HEK293 (cell line): ENCODE measurements around the gene CSF1.
A peak's percentile ranks its signal among the peaks of the same experiment; 100 is the strongest.

ENCODE experiments used
- CTCF ChIA-PET: fragments of 350-600 bp; formaldehyde crosslinking; extraction: SDS; loops from one replicate; lab custom pipeline; 2021; ENCODE audit warnings: antibody characterized with exemption; lab: Yijun Ruan, JAX
- POLR2A ChIA-PET: fragments of 300-600 bp; formaldehyde crosslinking; extraction: SDS; loops from one replicate; lab custom pipeline; 2020; ENCODE audit warnings: antibody characterized with exemption, inconsistent platforms; lab: Yijun Ruan, JAX
- H3K27ac ChIP-seq: fragments of 200-500 bp; sonication (Bioruptor generic); 2 replicates; pipeline ENCODE4 v1.5.1; 2014; ENCODE audit warnings: low read depth, low read length, control low read depth, inconsistent platforms; ENCODE audit errors: extremely low read depth
- H3K36me3 ChIP-seq, 2 experiments: fragments of 200-500 bp in 1 of 2; sonication (Bioruptor generic) in 1 of 2; 1 replicate in 1 of 2; 2 replicates in 1 of 2; pipeline ENCODE4 v1.5.1; 2014 to 2017; ENCODE audit warnings: inconsistent platforms in 2 of 2, low read length in 2 of 2; ENCODE audit not compliant: control insufficient read depth in 2 of 2, insufficient read depth in 1 of 2
- H3K4me1 ChIP-seq: fragments of 200-500 bp; sonication (Bioruptor generic); 2 replicates; pipeline ENCODE4 v1.5.1; 2014; ENCODE audit warnings: mild to moderate bottlenecking, low read length, inconsistent platforms; ENCODE audit not compliant: control insufficient read depth, insufficient read depth
- H3K4me3 ChIP-seq: 2 replicates; pipeline ENCODE4 v1.5.1; 2011; ENCODE audit warnings: low read depth, mild to moderate bottlenecking, control low read depth, low read length, moderate library complexity
- H3K9me3 ChIP-seq: fragments of 200-500 bp; sonication (Bioruptor generic); 2 replicates; pipeline ENCODE4 v1.5.1; 2014; ENCODE audit warnings: low read depth, low read length, inconsistent platforms; ENCODE audit not compliant: control insufficient read depth, insufficient read depth
- CTCF ChIP-seq: fragments of 450-650 bp; formaldehyde crosslinking; IDR thresholded peaks from 2 replicates; pipeline ENCODE4 v1.5.1; 2016; ENCODE audit warnings: missing biosample characterization, missing genetic modification characterization
- GLI4 ChIP-seq: fragments of 450-650 bp; formaldehyde crosslinking; IDR thresholded peaks from 2 replicates; pipeline ENCODE4 v1.5.1; 2016; ENCODE audit warnings: missing biosample characterization, missing genetic modification characterization
- GLIS1 ChIP-seq: fragments of 450-650 bp; formaldehyde crosslinking; IDR thresholded peaks from 2 replicates; pipeline ENCODE4 v1.5.1; 2016; ENCODE audit warnings: missing biosample characterization, missing genetic modification characterization
- GLIS2 ChIP-seq: fragments of 450-650 bp; formaldehyde crosslinking; IDR thresholded peaks from 2 replicates; pipeline ENCODE4 v1.5.1; 2016; ENCODE audit warnings: missing biosample characterization, missing genetic modification characterization
- HIC1 ChIP-seq: fragments of 450-650 bp; formaldehyde crosslinking; IDR thresholded peaks from 2 replicates; pipeline ENCODE4 v1.5.1; 2016; ENCODE audit warnings: missing biosample characterization, missing genetic modification characterization
- KLF17 ChIP-seq: fragments of 450-650 bp; formaldehyde crosslinking; IDR thresholded peaks from 2 replicates; pipeline ENCODE4 v1.5.1; 2016; ENCODE audit warnings: missing biosample characterization, missing genetic modification characterization
- PATZ1 ChIP-seq: fragments of 450-650 bp; formaldehyde crosslinking; IDR thresholded peaks from 2 replicates; pipeline ENCODE4 v1.5.1; 2016; ENCODE audit warnings: missing biosample characterization, missing genetic modification characterization
- SETDB1 ChIP-seq: IDR thresholded peaks from one replicate; pipeline ENCODE4 v1.6.1; 2017; ENCODE audit warnings: mild to moderate bottlenecking, low read length, moderate library complexity, mixed read lengths; ENCODE audit not compliant: insufficient read length
- ZBTB26 ChIP-seq: fragments of 450-650 bp; formaldehyde crosslinking; optimal IDR thresholded peaks from 2 replicates; pipeline ENCODE3; 2016; ENCODE audit warnings: missing biosample characterization, mild to moderate bottlenecking, missing genetic modification characterization
- ZBTB8A ChIP-seq: fragments of 450-650 bp; formaldehyde crosslinking; IDR thresholded peaks from 2 replicates; pipeline ENCODE4 v1.5.1; 2016; ENCODE audit warnings: missing biosample characterization, missing genetic modification characterization
- ZFHX2 ChIP-seq: fragments of 450-650 bp; formaldehyde crosslinking; conservative IDR thresholded peaks from 2 replicates; pipeline ENCODE4 v1.5.1; 2016; ENCODE audit warnings: missing biosample characterization, missing genetic modification characterization
- ZNF2 ChIP-seq: fragments of 450-650 bp; formaldehyde crosslinking; IDR thresholded peaks from 2 replicates; pipeline ENCODE4 v1.5.1; 2016; ENCODE audit warnings: missing biosample characterization, missing genetic modification characterization
- ZNF266 ChIP-seq: fragments of 450-650 bp; formaldehyde crosslinking; IDR thresholded peaks from 2 replicates; pipeline ENCODE4 v1.5.1; 2016; ENCODE audit warnings: missing biosample characterization, missing genetic modification characterization, low read depth
- ZNF341 ChIP-seq: fragments of 450-650 bp; formaldehyde crosslinking; IDR thresholded peaks from 2 replicates; pipeline ENCODE4; 2016; ENCODE audit warnings: low read depth, missing biosample characterization, missing genetic modification characterization
- ZNF391 ChIP-seq: fragments of 450-650 bp; formaldehyde crosslinking; IDR thresholded peaks from 2 replicates; pipeline ENCODE4 v1.5.1; 2016; ENCODE audit warnings: low read depth, missing biosample characterization, missing genetic modification characterization, borderline replicate concordance
- ZNF426 ChIP-seq: fragments of 450-650 bp; formaldehyde crosslinking; IDR thresholded peaks from 2 replicates; pipeline ENCODE4 v1.5.1; 2017; ENCODE audit warnings: missing biosample characterization, missing genetic modification characterization, mild to moderate bottlenecking, inconsistent platforms, moderate library complexity
- ZNF48 ChIP-seq: fragments of 450-650 bp; formaldehyde crosslinking; IDR thresholded peaks from 2 replicates; pipeline ENCODE4 v1.5.1; 2016; ENCODE audit warnings: missing biosample characterization, missing genetic modification characterization
- ZNF518A ChIP-seq: fragments of 450-650 bp; formaldehyde crosslinking; conservative IDR thresholded peaks from 2 replicates; pipeline ENCODE4 v1.5.1; 2016; ENCODE audit warnings: low read depth, missing biosample characterization, missing genetic modification characterization
- ZSCAN30 ChIP-seq: fragments of 450-650 bp; IDR thresholded peaks from 2 replicates; pipeline ENCODE4 v1.5.1; 2018; ENCODE audit warnings: missing biosample characterization, mild to moderate bottlenecking, missing genetic modification characterization, moderate library complexity
- ZSCAN4 ChIP-seq: fragments of 450-650 bp; formaldehyde crosslinking; IDR thresholded peaks from 2 replicates; pipeline ENCODE4 v1.5.1; 2017; ENCODE audit warnings: missing biosample characterization, missing genetic modification characterization

Gene CSF1

GRCh38 chr1:109910963-109911798 lies 532 bp downstream of the CSF1 start:
- ChIA-PET CTCF (interaction anchor here (0.6 to 2.3 kb wide), 3 partner anchors 12 to 73 kb away, joined by 3 to 7 read pairs (median 4); partner anchors contain the start of gene AHCYL1), POLR2A (interaction anchor here (1.0 to 1.2 kb wide), 2 partner anchors 14 to 73 kb away, joined by 3 to 4 read pairs; partner anchors contain the start of gene AHCYL1)
- no peaks in the 10 kb centered on the region for H3K9me3 ChIP-seq
- H3K4me1 ChIP-seq, result peaks cover 3% of the 10 kb centered on the region; the same call in 1 of the 2 replicates
- H3K36me3 ChIP-seq, result peaks cover 0 to 29% of the 10 kb centered on the region in 2 experiments; a peak in 2 of 3 replicates
- peak overlapping the region; percentile 72 for H3K4me3 ChIP-seq
- H3K27ac ChIP-seq, result peak overlapping the region; percentile 82; the same call in 1 of the 2 replicates
- TF ChIP-seq HIC1 (peak; percentile 88; the same call in 1 of the 2 replicates), ZBTB26 (peak; percentile 5), PATZ1 (tag by site-specific recombination) (peak; percentile 61; the same call in 1 of the 2 replicates), ZBTB8A (tag by site-specific recombination) (peak; percentile 17; the same call in 1 of the 2 replicates), ZNF48 (tag by site-specific recombination) (no peak), KLF17 (tag by site-specific recombination) (0 out of 2 replicates have a peak, but pooled peaks have one; percentile 26), ZSCAN4 (tag by site-specific recombination) (peak; percentile 14; the same call in 1 of the 2 replicates), ZFHX2 (peak; percentile 47; the same call in 1 of the 2 replicates), ZSCAN30 (0 out of 2 replicates have a peak, but pooled peaks have one; percentile 35), ZNF391 (tag by site-specific recombination) (no peak), GLIS1 (tag by site-specific recombination) (peak; percentile 26; the same call in 1 of the 2 replicates), ZNF518A (tag by site-specific recombination) (no peak), GLIS2 (tag by site-specific recombination) (peak; percentile 89), ZNF341 (tag by site-specific recombination) (peak; percentile 93), GLI4 (tag by site-specific recombination) (peak; percentile 43; the same call in 1 of the 2 replicates), ZNF426 (tag by site-specific recombination) (no peak), SETDB1 (no peak), ZNF266 (no peak), CTCF (0 out of 2 replicates have a peak, but pooled peaks have one; percentile 9), ZNF2 (tag by site-specific recombination) (0 out of 2 replicates have a peak, but pooled peaks have one; percentile 22)
